A549 (cell line): Measurements from ENCODE around the gene GSTK1.

Source experiments
- CTCF ChIP-seq: fragments of >200 bp; sonication (Bioruptor Twin); formaldehyde crosslinking; IDR thresholded peaks from 3 replicates; pipeline ENCODE4 v1.5.1; 2016
- JUNB ChIP-seq: fragments of >200 bp; sonication (Bioruptor Twin); formaldehyde crosslinking; IDR thresholded peaks from 2 replicates; pipeline ENCODE4 v1.6.1; 2016
- MAFK ChIP-seq: fragments of 450-650 bp; IDR thresholded peaks from 2 replicates; pipeline ENCODE4 v1.6.1; 2014; ENCODE audit not compliant: partially characterized antibody
- POLR2AphosphoS2 ChIP-seq: conservative IDR thresholded peaks from 2 replicates; pipeline ENCODE4 v1.6.1; 2012; ENCODE audit warnings: low read length, improper control_type of control experiment, inconsistent platforms
- ZSCAN20 ChIP-seq: fragments of 250-450 bp; sonication (Bioruptor Pico); IDR thresholded peaks from 2 replicates; pipeline ENCODE4 v1.8.0; 2022; ENCODE audit warnings: mild to moderate bottlenecking, moderate library complexity

GRCh38 chr7:143245123-143245522 is 18.1 kb upstream of the GSTK1 start:
- no peak for TF ChIP-seq ZSCAN20 (CRISPR knock-in tag)
- no peak for TF ChIP-seq CTCF
- no peak for TF ChIP-seq POLR2AphosphoS2
- TF ChIP-seq JUNB, result 0 out of 2 replicates have a peak, but pooled peaks have one; percentile 26
- no peak for TF ChIP-seq MAFK
